ENCODE data around the gene MYH10. TPM values are rescaled to one million over a fixed set of nuclear protein-coding genes. Genes with fewer than 3 reads are reported as not detected.

The MYH10 gene
- total and polyA plus RNA-seq, 9 of the 15 experiments (the other 6 are each of a cell fraction or from before 2014, with no cell fraction given): 16.3 to 95.3 (median 39.7) TPM

- peak; percentile 22; the same call in 1 of the 2 replicates for TF ChIP-seq REST (IDR thresholded peaks at IDR 0.05; ENCODE audit: borderline replicate concordance)
- TF ChIP-seq REST (CRISPR knock-in tag; IDR thresholded peaks at IDR 0.05; ENCODE audit: low read depth): no peak
- no peak for TF ChIP-seq HMBOX1 (IDR thresholded peaks at IDR 0.05)
These were observed 20.5 kb upstream of the MYH10 start (continued) for GRCh38 chr17:8651013-8651412.

Data from K562 (cell line).